Inflammatory macrophage treated with lipopolysaccharide for 4 hours (primary cell): ENCODE results near the gene UNC5C.

Experiments used
- DNase-seq: peaks from one replicate; pipeline ENCODE4 v3.0.0-alpha.2; 2020

Gene UNC5C

DNA sequence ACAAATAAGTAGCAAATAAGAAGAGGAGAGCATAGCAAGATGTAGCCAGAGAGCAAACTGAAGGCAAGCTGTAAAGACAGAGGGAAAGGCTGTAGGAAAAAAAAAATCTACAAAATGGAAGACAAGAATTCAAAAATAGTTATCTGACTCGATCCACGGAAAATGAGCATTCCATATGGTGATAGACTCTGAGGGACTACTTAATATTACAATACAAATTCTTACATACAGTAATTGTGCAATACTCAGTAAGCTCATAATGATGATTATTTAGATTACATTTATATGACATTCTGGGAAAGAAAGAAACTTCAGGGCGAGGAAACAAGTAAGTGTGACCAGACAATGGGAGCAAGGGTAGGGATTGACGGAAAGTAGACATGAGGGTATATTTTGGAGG, 102.6 kb downstream of the UNC5C start:
- DNase-seq = no peak

DNA sequence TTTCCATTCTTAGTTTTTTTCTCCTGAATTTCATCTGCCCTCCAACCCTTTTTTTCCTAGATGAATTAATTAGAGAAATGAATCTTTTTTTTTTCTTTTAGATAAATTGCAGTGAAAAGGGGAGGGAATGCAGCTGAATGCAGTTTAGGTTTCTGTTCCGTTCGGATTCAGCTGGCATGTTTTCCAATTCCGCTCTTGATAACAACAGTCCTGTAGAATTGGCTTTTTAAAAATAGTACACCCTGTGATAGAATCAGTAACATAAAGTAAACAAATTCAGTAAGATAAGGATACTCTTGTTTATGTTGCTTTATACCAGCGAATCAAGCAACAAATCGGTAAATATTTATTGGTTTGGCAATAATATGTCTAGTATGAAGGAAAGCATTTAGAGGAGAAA, 103.5 kb downstream of the UNC5C start:
- no peak for DNase-seq

DNA sequence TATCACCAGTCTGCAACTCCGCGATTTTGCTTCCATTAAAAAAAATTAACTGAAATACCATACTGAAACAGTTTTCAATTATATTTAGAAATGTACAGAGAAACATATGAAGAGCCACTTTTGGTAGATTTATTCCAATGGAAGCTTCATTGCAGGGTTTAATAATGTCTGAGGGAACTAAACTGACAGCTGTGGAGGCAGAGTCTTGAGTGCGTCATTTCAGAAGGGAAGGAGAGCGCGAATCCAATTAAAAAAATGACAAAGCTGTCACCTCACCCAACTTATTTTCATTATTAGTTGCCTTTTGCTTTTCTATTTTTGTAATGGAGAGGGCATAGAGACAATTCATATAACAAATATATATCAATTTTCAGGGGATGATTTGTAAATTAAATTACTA, 104.0 kb downstream of the UNC5C start:
- no peak for DNase-seq

DNA sequence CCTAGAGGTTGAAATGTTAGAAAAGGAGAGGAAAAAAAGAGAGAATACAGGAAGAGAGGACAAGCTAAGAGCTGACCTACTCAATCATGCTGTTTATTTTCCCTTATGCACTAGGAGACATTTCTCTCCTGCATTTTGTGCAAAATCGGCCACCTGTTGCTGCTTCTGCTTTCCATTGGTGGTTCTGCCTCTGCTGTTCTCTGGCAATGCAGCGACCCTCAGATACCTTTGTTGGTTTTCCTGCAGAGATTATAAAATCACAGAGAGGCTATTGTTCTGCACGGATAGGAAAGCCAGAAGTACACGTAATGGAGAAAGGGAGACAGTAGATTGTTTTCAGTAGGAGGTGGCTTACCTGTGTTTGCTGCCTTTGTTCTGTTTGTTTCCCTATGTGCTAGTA, 108.9 kb downstream of the UNC5C start:
- DNase-seq = no peak

DNA sequence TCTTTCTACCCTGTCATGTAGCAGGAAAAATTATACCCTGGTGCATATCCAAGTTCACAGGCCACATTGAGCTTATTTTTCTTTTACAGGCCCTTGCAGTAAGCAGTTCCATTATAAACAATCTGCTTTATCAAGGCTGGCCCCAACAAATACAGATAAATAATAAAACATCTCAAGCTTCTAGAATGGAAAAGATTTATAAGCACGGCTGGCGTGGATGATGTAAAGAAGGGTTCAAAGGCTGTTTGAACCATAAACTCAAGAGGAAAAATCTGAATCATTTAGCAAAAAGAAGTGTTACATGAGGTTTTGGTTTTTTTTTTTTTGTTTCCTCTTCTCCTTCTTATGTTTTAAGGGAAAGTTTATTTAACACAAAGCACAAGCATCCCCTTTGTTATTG, 109.7 kb downstream of the UNC5C start:
- DNase-seq = no peak

DNA sequence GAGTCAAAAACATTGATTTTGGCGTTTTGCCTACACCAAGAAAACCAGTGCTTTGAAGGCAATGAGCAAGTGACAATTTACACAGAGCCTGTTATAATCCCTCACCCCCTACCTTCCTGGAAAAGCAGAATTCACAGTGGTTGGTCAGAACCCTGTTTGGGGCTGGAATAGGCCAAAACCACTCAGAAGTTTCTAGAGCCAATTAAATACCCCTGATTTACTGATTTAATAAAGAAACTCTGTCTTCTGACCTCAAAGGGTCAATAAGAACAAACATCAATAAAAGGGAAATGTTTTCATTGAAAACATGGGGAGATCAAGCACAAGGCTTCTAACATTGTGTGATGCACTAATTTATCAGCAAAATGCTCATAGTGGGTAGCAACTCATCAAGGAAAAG, 116.3 kb downstream of the UNC5C start:
- no peak for DNase-seq

DNA sequence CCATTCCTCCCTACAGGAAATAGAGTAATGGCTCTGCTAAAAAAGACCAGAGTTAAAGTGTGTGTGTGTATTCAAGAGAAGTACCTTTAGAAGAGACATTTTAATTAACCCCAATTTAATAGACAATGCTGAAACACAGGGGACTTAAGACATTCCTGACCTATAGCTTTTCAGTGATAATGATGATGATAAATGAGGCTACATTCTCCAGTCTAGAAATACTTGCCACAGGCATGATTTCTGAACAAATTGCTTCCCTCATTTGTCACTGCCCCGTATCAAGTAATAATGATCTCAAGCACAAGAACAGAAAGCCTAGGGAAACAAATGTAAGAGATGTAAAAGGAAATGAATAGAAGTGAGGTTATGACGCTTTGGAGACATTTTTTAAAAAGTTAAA, 117.1 kb downstream of the UNC5C start:
- no peak for DNase-seq

DNA sequence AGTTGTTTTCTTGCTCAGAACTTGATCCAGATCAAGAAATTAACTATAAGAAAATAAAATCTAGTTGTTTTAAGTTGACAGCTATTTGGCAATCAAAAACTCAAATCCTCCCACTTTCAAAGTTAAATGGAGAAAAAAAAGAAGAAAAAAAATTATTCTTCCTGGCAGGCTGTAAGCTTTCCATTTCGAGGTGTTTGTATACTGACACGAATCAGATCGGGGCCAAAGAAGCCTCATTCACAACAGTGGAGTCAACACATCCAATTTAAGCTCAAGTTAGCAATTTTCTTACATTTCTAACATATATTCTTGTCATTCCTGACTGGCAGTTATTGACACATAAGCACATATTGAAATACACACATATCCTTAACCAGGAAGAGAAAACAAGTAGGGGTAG, 119.4 kb downstream of the UNC5C start:
- DNase-seq = no peak

DNA sequence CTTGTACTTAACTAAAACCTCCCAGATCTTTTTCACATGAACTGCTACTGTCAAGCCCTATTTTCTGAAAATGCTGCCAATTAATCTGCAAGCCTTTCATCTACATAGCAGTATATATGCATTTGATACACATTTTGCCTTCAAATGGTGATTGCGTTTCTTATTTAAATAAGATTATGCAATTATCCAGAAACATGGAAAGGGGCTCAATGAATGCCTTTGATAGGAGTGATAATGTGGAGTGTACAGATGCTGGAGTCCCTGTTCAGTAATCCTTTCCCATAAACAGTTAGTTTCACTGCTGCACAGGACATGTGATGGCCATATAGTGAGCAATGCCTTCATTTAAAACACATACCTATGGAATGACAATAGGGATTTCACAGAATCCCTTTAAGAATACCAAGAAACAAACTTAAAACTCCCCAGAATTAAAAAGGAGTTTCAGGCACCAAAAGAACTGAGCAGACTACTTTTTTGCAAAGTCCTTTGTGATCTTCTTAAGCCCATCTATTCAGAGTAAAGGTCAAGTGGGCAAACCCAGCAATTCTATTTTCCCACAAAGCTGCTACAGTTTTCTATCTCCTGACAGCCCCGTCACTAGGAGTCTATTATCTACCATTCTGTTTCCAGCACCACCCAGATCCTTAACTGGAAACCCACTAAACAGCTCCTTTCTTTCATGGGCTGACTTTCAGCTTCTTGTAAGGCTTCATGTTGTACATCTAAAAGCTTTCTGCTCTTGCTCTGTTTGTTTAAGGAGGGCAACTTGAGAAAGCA, 120.3 kb downstream of the UNC5C start:
- no peak for DNase-seq

DNA sequence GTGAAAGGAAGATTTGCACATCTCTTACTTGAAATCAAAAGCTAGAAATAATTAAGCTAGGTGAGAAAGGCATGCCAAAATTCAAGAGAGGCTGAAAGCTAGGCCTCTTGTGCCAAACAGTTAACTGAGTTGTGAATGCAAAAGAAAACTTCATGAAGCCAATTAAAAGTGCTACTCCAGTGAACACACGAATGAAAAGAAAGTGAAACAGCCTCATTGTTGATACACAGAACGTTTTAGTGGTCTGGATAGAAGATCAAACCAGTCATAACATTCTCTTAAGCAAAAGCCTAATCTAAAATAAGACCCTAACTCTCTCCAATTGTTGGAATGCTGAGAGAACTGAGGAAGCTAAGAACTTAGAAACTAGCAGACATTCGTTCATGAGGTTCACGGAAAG, 122.3 kb downstream of the UNC5C start:
- DNase-seq = no peak

DNA sequence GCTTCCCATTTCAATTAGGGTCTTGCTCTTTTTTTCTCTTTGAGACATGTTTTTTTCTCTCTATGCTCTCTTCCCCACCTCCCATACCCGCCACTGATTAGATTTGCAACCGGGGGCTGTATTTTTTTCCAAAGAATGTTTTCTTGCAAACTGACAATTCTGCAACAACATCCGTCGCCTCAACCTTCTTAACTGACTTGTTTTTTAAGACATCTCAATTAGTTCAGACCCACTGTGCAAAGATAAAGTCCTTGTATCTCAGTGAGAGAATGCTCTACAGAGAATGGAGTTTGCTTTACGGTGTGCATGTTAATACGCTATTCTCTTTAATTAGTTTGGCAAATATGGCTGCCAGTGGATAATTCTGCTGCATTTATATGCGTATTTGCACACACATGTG, 126.3 kb downstream of the UNC5C start:
- DNase-seq = no peak

DNA sequence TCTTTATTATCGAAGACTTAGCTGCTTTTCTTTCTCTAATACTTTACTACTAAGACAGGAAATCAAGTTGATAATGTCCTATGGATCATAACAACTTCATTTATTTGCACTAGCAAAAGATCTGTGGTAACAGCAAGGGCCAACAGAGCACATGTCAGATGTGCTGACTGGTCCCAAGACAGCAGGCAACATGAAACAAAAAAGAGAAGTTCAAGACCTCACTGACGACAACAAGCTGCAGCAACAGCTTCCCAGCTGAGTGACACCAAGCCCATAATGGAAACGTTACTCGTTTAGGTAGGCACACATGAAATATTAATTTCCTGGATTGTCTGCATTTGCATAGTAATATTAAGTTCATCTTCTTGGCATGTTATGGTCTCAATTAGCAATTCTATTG, 126.9 kb downstream of the UNC5C start:
- DNase-seq = no peak

DNA sequence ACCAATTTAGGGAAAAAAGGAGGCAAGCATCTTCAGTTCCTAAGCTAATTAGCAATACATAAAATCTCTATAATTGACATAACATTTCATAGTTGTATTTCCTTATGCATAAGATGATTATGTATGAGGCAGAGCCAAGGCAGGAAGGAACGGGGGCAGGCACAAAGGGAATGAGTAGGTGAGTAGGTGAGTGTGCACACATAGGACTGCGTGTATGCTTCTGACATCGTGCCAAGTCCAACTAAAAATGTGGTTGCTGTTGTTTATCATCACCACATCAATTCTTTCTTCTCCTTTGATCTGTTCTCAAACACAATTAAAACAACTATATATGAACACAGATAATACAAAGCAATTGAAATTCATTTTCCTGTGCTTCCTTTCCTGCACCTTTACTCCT, 131.2 kb downstream of the UNC5C start:
- no peak for DNase-seq

DNA sequence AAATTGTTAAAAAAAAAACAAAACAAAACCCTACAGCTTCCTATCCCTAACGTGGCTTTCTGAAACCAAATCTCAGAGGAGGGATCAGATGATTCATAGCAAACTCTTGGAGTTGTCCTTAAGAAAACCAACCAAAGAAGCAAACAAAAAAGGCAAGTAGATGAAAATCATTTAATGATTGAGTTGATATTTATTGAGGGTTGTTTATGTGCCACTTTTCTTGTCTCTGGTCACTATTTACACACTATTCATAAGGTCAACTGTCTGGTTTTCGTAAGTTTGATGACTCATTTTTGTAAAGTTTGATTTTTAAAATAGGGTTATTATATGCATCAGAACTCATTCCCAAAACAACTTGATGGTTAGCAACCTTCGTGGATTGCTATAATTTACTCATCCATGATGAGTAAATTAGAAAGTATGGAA, 133.4 kb downstream of the UNC5C start:
- DNase-seq = no peak

DNA sequence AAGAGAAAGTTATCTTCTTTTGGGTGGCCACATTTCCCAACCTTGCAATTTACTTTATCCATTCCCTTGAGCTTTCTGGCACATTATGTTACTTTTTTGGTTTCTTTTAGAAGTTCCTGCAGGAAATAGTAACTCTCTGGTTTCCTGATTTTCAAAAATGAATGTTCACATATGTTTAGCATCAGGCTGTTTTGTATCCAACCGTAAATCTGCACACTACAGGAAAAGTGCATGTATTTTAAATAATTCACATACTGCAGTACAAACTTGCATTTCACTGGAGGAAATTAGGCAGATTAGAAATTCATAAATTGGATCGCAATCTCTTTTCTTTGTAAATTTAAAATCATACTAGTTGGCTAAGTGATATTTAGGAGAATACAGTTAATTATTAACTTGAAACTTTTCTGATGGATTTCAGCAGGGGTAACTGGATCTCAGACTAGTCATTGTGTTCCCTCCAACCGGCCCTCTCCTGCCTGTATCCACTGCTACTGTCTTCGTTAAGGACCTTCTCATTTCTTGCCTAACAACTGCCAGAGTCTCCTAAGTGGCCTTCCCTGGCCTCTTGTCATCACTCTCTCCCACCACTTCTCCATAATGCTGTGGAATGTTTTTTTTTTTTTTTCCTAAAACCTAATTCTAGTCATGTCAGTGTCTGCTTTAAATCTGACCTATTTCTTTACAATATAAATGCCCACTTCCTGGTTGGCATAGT, 137.2 kb downstream of the UNC5C start:
- no peak for DNase-seq

DNA sequence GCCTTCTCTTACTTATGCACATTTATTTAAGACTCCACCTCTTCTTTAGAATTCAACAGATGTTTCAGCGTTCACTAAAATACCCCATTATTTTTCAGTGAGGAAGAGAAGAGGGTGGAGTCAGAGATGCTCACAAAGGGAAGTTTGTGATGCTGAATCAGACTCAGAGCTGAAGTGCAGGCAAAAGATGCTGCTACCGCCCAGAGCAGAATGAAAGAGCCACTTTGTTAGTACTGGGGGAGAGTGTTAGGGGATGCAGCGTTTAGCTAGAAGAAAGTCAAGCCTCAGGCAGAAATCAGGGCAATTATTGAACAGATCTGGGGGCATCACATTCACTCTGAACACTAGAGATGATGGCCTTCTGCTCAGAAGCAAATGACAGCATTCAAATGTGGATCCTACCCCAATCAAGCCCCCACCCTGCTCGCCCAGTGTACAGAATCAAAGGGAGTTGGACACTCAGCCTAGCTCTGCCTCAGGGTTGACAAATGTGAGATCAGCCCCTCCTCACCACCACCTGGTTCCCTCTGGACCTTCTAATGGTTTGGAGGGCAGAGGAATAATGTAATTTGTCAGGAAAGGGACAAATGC, 138.3 kb downstream of the UNC5C start:
- no peak for DNase-seq

DNA sequence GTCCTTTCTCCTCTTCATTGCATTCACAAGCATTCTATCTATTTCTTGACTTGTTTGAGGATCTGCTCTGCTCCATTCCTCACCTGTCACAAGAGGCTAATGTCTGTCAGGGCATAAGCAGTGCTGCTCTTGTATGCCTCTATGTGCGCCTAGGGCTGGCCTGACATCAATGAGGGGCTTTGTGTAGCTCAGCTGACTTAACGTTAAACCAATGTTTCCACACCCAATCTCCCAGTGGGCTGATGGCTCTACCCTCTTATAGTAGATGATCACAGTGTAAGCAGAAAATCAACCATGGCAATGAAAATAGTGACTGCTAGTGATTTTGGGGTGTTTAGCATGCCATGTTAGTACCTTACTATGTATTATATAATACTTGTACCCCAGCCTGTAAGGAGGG, 139.0 kb downstream of the UNC5C start:
- DNase-seq = no peak

DNA sequence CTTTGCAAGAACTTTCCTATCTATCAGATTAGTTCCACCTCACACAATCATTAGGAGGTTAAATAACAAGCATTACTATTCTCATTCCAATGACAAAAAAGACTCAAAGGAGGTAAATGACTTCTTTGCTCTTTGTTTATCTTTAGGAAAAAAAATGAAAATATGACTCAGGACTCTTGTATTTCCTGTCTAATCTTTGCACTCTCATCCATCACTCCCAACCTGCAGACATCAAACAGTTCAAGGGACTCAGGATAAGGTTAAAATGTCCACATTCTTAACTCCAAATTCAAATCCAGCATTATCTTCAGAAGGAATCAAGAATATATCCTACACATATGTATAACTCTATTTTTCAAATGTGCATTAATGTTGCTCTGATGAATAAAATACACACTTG, 139.6 kb downstream of the UNC5C start:
- DNase-seq = no peak

DNA sequence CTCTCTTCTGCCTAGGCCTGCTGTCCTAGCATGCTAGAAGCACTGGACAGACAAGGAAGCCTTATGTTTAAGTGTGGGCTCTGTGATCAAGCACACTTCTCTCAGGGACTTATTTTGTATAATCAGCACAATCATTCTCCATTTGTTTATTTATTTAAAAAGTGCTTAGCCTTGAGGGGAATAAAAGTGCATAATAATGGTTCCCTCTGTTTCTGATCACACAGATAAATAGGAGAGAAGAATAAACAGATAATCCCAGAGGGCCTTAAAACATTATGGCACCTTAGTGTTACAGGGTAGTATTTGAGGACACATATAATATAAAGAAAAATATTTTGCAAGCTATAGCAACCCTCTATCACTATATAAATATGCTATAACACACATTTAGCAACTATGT, 146.5 kb downstream of the UNC5C start:
- DNase-seq = no peak

DNA sequence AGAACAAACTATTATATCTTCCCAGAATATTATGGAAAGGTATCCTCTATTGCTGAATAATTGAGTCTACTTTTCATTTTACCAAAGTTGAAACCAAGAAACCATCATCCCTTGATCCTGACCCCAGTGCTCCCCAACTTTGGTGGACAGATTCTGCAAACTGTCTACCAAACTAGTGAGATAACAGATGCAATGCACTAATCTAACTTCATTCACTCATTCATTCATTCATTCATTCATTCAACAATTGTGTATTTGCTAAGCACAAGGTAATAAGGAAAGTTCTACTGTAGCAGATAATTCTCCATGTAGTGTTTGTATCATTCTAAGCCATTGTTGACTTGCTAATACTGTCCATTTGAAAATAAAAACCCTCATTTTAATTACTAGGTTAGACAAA, 150.6 kb downstream of the UNC5C start:
- no peak for DNase-seq

DNA sequence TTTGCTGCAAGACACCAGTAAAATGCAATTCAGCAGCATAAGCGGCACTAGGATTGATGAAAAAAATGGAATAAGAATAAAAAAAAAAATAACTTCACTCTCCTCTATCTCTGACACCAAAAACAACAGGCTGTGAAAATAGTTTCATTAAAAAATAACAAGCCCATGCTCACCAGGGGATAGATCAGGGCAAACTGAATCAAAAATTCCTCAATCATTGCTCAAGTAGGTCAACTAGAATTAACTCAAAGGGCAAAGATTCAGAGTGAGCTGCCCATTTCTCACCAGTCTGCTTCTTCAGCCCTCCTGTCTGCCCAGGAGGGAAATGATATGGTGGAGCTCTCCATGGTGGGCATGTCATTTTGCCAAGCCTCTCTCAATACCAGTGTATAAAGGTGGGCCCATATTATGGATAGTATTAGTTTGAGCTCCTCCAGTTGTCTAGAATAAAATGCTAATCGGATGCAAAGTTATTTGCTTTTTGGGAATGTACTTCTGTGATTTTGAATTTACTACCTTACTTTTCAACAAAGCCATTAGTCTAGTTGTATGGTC, 153.9 kb downstream of the UNC5C start:
- no peak for DNase-seq

DNA sequence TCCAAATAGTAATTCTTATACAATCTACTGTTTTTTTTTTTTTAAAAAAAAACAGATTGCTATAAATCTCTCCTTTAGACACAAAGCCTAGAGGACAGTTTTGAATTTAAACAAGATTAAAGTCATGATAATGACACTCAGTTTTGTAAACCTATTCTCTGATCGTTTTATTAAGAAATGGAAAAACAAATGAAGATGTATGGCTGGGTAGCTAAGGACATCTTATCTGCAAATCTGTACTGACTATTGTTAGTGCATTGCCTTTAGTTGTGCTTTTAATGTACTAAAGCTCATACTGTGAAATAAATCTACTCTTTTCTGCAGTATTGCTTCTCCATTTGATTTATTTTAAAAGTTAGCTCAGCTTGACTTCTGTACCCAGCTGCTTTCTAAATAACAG, 155.0 kb downstream of the UNC5C start:
- no peak for DNase-seq

DNA sequence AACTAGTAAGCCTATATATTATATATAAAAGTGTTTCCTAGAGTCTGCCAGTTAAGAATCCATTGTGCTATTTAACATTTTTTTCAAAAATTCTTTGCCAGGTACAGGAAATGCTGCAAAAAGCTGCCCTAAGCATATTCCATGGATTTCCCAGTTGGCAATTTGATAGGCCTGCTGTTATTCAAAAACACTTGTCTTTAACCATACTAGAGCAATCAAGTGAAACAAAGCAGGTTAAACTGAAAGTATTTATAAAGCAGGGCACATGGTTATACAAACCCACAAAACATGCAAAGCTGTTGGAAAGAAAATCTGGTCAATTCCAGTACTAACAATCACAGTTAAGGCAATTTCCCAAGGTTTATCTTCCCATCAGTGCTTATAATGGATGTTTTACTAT, 159.9 kb downstream of the UNC5C start:
- no peak for DNase-seq

DNA sequence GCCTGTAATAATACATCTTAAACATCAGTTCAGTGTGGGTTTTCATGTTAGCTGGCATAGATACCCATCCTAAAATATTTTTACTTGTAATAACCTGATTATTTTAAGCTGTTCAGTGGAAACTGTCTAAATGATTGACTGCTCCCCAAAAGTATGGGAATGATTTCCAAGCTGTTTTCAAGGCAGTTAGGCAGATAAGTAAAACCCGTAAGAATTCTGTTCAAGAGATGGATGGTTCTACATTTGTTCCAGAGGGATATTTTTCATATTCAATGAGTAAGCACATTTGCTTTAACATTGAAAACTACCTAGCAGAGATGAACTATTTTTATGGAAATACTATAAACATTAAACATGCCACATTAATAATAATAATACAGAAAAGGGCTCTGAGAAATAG, 161.1 kb downstream of the UNC5C start:
- DNase-seq = no peak
